AG09309 (cell line): ENCODE results near the gene MRFAP1L1.

Source experiments
- DNase-seq: peaks from one replicate; pipeline ENCODE4 v3.0.0-alpha.2; 2010; ENCODE audit warnings: low read depth
- H3K4me3 ChIP-seq: 2 replicates; pipeline ENCODE4 v1.5.1; 2011; ENCODE audit warnings: mild to moderate bottlenecking, low read depth, low read length, moderate library complexity; ENCODE audit not compliant: control insufficient read depth
- CTCF ChIP-seq: IDR thresholded peaks from 2 replicates; pipeline ENCODE4 v1.5.1; 2011; ENCODE audit warnings: mild to moderate bottlenecking, low read depth, low read length, inconsistent platforms; ENCODE audit not compliant: insufficient read depth, control insufficient read depth; ENCODE audit errors: missing control alignments

Gene MRFAP1L1

GRCh38 chr4:6716018-6716911 lies 6.6 kb upstream of the MRFAP1L1 start, which contains the start of gene BLOC1S4:
Gene BLOC1S4, plus strand, starts transcription at chr4:6716174. Its CDS starts 36 bp downstream, at chr4:6716210.
- DNase-seq, result peak; percentile 70
- TF ChIP-seq CTCF, result no peak
- peak within 1 kb of the TSS; percentile 84 for H3K4me3 ChIP-seq

- TF ChIP-seq CTCF, result no peak
- peak overlapping the region; percentile 84 for H3K4me3 ChIP-seq
- DNase-seq, result no peak
Measured at GRCh38 chr4:6715704-6716017, 6.0 kb upstream of the MRFAP1L1 start.

GRCh38 chr4:6714954-6715353 lies 5.3 kb upstream of the MRFAP1L1 start:
- DNase-seq, result no peak
- no peak overlapping the region for H3K4me3 ChIP-seq
- no peak for TF ChIP-seq CTCF

- no peak for TF ChIP-seq CTCF
- no peak for DNase-seq
- H3K4me3 ChIP-seq, result no peak overlapping the region
Measured at GRCh38 chr4:6710996-6711395, 1.3 kb upstream of the MRFAP1L1 start.

GRCh38 chr4:6710282-6710681 lies 617 bp upstream of the MRFAP1L1 start:
- no peak for TF ChIP-seq CTCF
- DNase-seq, result no peak
- peak overlapping the region; percentile 76 for H3K4me3 ChIP-seq

GRCh38 chr4:6706173-6706572 lies 3.5 kb downstream of the MRFAP1L1 start:
- DNase-seq, result no peak
- no peak overlapping the region for H3K4me3 ChIP-seq
- no peak for TF ChIP-seq CTCF
